Gastrocnemius medialis (tissue), 4 donors: ENCODE measurements around the gene DNAJC28.

Experiments used
- POLR2A ChIP-seq, 2 donors: fragments of 450-650 bp; IDR thresholded peaks; one replicate each; pipeline ENCODE4 v1.6.1; 2017; ENCODE audit warnings: antibody characterized with exemption in 2 of 2, mild to moderate bottlenecking in 2 of 2, moderate library complexity in 2 of 2
- TF ChIP-seq, protein P1 (sequence below), 5 experiments: fragments of 450-650 bp in 3 of 5; fragments of 200-600 bp in 2 of 5; sonication (generic) in 2 of 5; IDR thresholded peaks in 4 of 5; conservative IDR thresholded peaks in 1 of 5; 1 replicate in 4 of 5; 2 replicates in 1 of 5; pipeline ENCODE4 v1.5.1; 2016 to 2019; ENCODE audit warnings: antibody characterized with exemption in 5 of 5, mild to moderate bottlenecking in 3 of 5, moderate library complexity in 3 of 5

DNA sequence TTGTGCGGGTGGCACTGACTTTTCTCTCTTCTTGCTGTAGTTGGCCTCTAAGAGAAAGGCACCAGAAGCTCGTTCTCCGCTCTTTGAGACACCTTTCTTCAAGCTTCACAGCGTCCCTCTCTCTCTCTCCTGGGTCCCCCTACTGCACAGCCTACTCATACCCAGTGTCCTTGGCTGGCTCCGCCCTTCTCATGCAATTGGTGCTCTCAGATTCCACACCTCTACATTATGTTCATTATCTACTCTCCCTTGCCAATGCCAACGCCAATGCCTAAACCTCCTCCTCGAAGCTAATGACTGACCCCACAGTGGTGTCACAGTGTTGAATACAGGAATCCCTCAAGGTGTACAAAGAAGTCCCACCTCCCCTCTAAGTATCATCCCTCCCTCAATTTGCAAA is 4.8 kb upstream of the DNAJC28 start:
- TF ChIP-seq, protein P1, sequence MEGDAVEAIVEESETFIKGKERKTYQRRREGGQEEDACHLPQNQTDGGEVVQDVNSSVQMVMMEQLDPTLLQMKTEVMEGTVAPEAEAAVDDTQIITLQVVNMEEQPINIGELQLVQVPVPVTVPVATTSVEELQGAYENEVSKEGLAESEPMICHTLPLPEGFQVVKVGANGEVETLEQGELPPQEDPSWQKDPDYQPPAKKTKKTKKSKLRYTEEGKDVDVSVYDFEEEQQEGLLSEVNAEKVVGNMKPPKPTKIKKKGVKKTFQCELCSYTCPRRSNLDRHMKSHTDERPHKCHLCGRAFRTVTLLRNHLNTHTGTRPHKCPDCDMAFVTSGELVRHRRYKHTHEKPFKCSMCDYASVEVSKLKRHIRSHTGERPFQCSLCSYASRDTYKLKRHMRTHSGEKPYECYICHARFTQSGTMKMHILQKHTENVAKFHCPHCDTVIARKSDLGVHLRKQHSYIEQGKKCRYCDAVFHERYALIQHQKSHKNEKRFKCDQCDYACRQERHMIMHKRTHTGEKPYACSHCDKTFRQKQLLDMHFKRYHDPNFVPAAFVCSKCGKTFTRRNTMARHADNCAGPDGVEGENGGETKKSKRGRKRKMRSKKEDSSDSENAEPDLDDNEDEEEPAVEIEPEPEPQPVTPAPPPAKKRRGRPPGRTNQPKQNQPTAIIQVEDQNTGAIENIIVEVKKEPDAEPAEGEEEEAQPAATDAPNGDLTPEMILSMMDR (IDR thresholded peaks at IDR 0.05 in 4 of 5, conservative IDR thresholded peaks at IDR 0.05 in 1 of 5) = no peak
- TF ChIP-seq POLR2A (IDR thresholded peaks at IDR 0.05) = no peak
